Measurements from ENCODE around the gene MTHFD2L. TPM values are rescaled to one million over a fixed set of nuclear protein-coding genes. Genes with fewer than 3 reads are reported as not detected.

Gene MTHFD2L
- total RNA-seq (2013; cell fraction: nucleolus; rRNA removed): 88.9 and 97.8 TPM in 2 replicates
- total RNA-seq (2014; rRNA removed) (18.4 and 20.1 TPM in 2 replicates), total RNA-seq (2014; rRNA removed; fragmentation: Illumina TruSeq; extraction: Trizol) (14.4 and 19.8 TPM in 2 replicates), total RNA-seq (2021) (10.6 and 12.5 TPM in 2 replicates), polyA plus RNA-seq (2011; rRNA removed) (16.3 and 24.4 TPM in 2 replicates), polyA plus RNA-seq (2014; fragmentation: Illumina TruSeq; extraction: Trizol) (8.8 and 10.3 TPM in 2 replicates), polyA plus RNA-seq (2014; fragmentation: Nextera tagmentation; extraction: Ambion mirVana) (10 to 100 TPM in 1 of 2 experiments, 1 to 10 TPM in 1; 4.8 to 11.5 TPM), polyA plus RNA-seq (2014; rRNA removed) (11.2 and 14.4 TPM in 2 replicates), polyA plus RNA-seq (2016; fragmentation: Nextera tagmentation; extraction: Ambion mirVana) (10 to 100 TPM; 20.4 to 25.4 TPM), polyA minus RNA-seq (2011; rRNA and poly(A)+ RNA removed) (12.6 and 17.6 TPM in 2 replicates), Bru-seq, nascent RNA (percentile 64 among the genes with signal in this experiment), BruChase-seq, experiment 1, labeled RNA remaining after a 6-hour chase (percentile 54 among the genes with signal in this experiment), BruChase-seq, experiment 2, labeled RNA remaining after a 2-hour chase (percentile 61 among the genes with signal in this experiment)
- polyA plus RNA-seq (2011; ENCODE audit: low read depth): 4.9 TPM
- 3.6 and 4.7 TPM in 2 replicates for polyA plus RNA-seq (2011; cell fraction: cytosol; rRNA removed)
- 10.7 and 12.8 TPM in 2 replicates for polyA plus RNA-seq (2011; cell fraction: nucleus; rRNA removed)
- 5.7 and 8.1 TPM in 2 replicates for polyA plus RNA-seq (2012)
- 5.7 and 6.5 TPM in 2 replicates for polyA minus RNA-seq (2011; cell fraction: cytosol; rRNA and poly(A)+ RNA removed)
- 30.3 and 44.2 TPM in 2 replicates for polyA minus RNA-seq (2011; cell fraction: nucleus; rRNA and poly(A)+ RNA removed)
- long read RNA-seq, experiment 1, transcript MTHFD2L-208 (2 exons, 2,363 nt): major isoform, 8 of 14 reads
- long read RNA-seq, experiment 1, partial matches to known transcripts: 2 of 14 reads
- long read RNA-seq, experiment 1, other reads (novel, unspliced or antisense): 3 of 14 reads
- long read RNA-seq, experiment 2, transcript MTHFD2L-208 (2 exons, 2,363 nt): major isoform, 34 of 72 reads
- long read RNA-seq, experiment 2, transcript MTHFD2L-203 (8 exons, 2,354 nt): minor isoform, 14 of 72 reads
- long read RNA-seq, experiment 2, partial matches to known transcripts: 1 of 72 reads
- long read RNA-seq, experiment 2, other reads (novel, unspliced or antisense): 21 of 72 reads

DNA sequence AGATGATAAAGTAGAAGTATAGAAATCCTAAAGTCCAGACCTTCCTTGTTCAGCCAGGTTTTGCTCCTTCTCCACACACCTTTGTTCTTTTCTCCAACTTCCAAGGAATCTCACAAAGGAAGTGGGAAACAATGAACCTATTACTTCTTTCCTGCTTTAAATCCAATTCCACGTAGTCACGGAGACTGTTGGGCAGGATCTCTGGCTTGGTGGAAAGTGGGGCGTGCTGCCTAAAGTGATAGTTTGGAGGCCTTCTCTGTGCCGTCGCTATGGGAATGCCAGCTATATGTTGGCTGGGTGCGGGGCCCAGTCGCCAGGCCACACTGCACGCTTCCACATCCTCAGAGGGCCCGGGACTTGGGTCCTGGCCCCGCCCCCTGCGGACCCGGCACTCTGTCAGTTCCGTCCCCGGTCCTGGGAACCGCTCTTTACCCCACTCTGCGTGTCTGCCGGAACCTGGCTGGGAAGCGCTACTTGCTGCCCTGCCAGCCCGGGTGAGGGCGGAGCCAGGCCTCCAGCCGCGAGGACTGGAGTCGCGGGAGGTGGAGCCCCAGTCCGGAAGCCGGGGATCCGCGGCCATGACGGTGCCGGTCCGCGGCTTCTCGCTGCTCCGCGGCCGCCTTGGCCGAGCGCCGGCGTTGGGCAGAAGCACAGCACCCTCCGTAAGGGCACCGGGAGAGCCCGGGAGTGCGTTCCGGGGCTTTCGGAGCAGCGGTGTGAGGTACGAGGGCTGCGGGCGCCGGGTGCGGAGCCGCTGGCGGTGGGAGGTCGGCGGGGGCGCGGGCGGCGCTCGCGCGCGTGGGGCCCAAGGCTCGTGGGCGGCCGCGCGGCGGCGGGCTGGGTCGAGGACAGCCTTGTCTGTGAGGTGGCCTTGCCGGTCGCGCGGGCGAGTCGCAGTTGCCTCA lies at the start of gene MTHFD2L:
TSS of gene MTHFD2L (plus strand) at position 558 of the 905 bp plus-strand sequence. CDS start at position 579, 21 bp downstream.
- RAD21 ChIA-PET (ENCODE audit: unreplicated experiment): interaction anchor here (0.9 kb wide), 1 partner anchor 9 kb away, joined by 4 read pairs; no protein-coding TSS in a partner anchor
- intact Hi-C loops (cut with micrococcal nuclease; ENCODE audit: unreplicated experiment): no loop called here
- no peaks in the 10 kb centered on the region for H3K9me3 ChIP-seq (replicated peaks; ENCODE audit: control insufficient read depth, insufficient read depth, low read length)
- POLR2A ChIA-PET: no interaction called here
- DNase-seq (ENCODE audit: low read depth, low spot score) (peak; percentile 40), FAIRE-seq (peak; percentile 13), ATAC-seq (peak; percentile 97)
- peak within 1 kb of the TSS; percentile 89 for H3K9ac ChIP-seq (ENCODE audit: control insufficient read depth, insufficient read depth, low read length)
- in situ Hi-C loops (cut with MboI): loop anchor here (25.0 kb wide), 1 partner anchor 1096 kb away; the partner anchor contains the start of gene COX18
- peak within 1 kb of the TSS; percentile 98 for H2AFZ ChIP-seq (ENCODE audit: control insufficient read depth, low read depth, low read length)
- H4K20me1 ChIP-seq (ENCODE audit: control insufficient read depth, insufficient read depth): no peaks in the 10 kb centered on the region
- peak within 1 kb of the TSS; percentile 81 for H3K27ac ChIP-seq (ENCODE audit: control insufficient read depth, insufficient read depth)
- peaks cover 0 to 3% of the 10 kb centered on the region in 2 experiments; a peak in 1 of 4 replicates for H3K27me3 ChIP-seq (replicated peaks in 1 of 2; ENCODE audit: control insufficient read depth in 2 of 2, insufficient read depth in 2 of 2, low read length in 1 of 2)
- WGBS (ENCODE audit: insufficient coverage, insufficient replicate concordance, low lambda C conversion rate, missing lambda C conversion rate): under 1% methylated on average over 60 of the region's 78 CpGs
- peak within 1 kb of the TSS; percentile 96 for H3K4me2 ChIP-seq (ENCODE audit: control insufficient read depth, insufficient read depth)
- peaks cover 35% of the 10 kb centered on the region for H3K79me2 ChIP-seq (ENCODE audit: control insufficient read depth, insufficient read depth, low read length)
- TSS peak; percentile 85 for BruUV-seq (replicated peaks)
- SMC1A ChIA-PET (ENCODE audit: uncharacterized antibody, unreplicated experiment): no interaction called here
- peak within 1 kb of the TSS; percentile 74 for H3K4me3 ChIP-seq
- H3K4me1 ChIP-seq (ENCODE audit: control insufficient read depth, insufficient read depth, low read length): peaks cover 2% of the 10 kb centered on the region; the same call in 1 of the 2 replicates
- CTCF ChIA-PET: interaction anchor here (0.7 to 1.0 kb wide), 4 partner anchors 23 to 775 kb away, joined by 3 to 5 read pairs (median 3); no protein-coding TSS in a partner anchor
- peaks cover 0 to 10% of the 10 kb centered on the region in 2 experiments; a peak in 3 of 4 replicates for H3K36me3 ChIP-seq (ENCODE audit: control insufficient read depth in 2 of 2, insufficient read depth in 2 of 2, low read length in 1 of 2)
- TF ChIP-seq KLF5 (IDR thresholded peaks at IDR 0.05; ENCODE audit: partially characterized antibody) (peak; percentile 38), SMARCA5 (IDR thresholded peaks at IDR 0.05) (peak; percentile 82), FOS (IDR thresholded peaks at IDR 0.05; ENCODE audit: borderline replicate concordance, extremely low read depth, insufficient read length) (no peak), BACH1 (IDR thresholded peaks at IDR 0.05; ENCODE audit: borderline replicate concordance) (peak; percentile 95), NRF1 (conservative IDR thresholded peaks at IDR 0.05; ENCODE audit: low read depth, low read length) (no peak), BHLHE40 (IDR thresholded peaks at IDR 0.05; ENCODE audit: borderline replicate concordance in 1 of 2, low read depth in 2 of 2, low read length in 1 of 2) (peak; percentile 22 to 54; a peak in 2 of 4 replicates), ASH2L (IDR thresholded peaks at IDR 0.05; ENCODE audit: borderline replicate concordance, low read depth) (peak; percentile 94; the same call in 1 of the 2 replicates), KDM1A (IDR thresholded peaks at IDR 0.05; ENCODE audit: borderline replicate concordance) (no peak), RB1 (IDR thresholded peaks at IDR 0.05; ENCODE audit: borderline replicate concordance) (0 out of 2 replicates have a peak, but pooled peaks have one; percentile 76), MXI1 (IDR thresholded peaks at IDR 0.05; ENCODE audit: low read depth, low read length) (peak; percentile 69), SREBF1 (IDR thresholded peaks at IDR 0.05; ENCODE audit: low read length) (no peak), ZBED1 (IDR thresholded peaks at IDR 0.05; ENCODE audit: borderline replicate concordance) (no peak)
- TF ChIP-seq, protein P1, sequence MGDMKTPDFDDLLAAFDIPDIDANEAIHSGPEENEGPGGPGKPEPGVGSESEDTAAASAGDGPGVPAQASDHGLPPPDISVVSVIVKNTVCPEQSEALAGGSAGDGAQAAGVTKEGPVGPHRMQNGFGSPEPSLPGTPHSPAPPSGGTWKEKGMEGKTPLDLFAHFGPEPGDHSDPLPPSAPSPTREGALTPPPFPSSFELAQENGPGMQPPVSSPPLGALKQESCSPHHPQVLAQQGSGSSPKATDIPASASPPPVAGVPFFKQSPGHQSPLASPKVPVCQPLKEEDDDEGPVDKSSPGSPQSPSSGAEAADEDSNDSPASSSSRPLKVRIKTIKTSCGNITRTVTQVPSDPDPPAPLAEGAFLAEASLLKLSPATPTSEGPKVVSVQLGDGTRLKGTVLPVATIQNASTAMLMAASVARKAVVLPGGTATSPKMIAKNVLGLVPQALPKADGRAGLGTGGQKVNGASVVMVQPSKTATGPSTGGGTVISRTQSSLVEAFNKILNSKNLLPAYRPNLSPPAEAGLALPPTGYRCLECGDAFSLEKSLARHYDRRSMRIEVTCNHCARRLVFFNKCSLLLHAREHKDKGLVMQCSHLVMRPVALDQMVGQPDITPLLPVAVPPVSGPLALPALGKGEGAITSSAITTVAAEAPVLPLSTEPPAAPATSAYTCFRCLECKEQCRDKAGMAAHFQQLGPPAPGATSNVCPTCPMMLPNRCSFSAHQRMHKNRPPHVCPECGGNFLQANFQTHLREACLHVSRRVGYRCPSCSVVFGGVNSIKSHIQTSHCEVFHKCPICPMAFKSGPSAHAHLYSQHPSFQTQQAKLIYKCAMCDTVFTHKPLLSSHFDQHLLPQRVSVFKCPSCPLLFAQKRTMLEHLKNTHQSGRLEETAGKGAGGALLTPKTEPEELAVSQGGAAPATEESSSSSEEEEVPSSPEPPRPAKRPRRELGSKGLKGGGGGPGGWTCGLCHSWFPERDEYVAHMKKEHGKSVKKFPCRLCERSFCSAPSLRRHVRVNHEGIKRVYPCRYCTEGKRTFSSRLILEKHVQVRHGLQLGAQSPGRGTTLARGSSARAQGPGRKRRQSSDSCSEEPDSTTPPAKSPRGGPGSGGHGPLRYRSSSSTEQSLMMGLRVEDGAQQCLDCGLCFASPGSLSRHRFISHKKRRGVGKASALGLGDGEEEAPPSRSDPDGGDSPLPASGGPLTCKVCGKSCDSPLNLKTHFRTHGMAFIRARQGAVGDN (IDR thresholded peaks at IDR 0.05): peak; percentile 55; the same call in 1 of the 2 replicates
